Stimulated activated CD8-positive, alpha-beta memory T cell treated with anti-CD3 and anti-CD28 coated beads, Interleukin-15, amount 100 ng/mL, for 24 hours (primary cell): Measurements from ENCODE around the gene DAGLA.

Experiments used
- DNase-seq: peaks from one replicate; pipeline ENCODE4 v3.0.0-alpha.2; 2020; ENCODE audit warnings: low read depth

The DAGLA gene

DNA sequence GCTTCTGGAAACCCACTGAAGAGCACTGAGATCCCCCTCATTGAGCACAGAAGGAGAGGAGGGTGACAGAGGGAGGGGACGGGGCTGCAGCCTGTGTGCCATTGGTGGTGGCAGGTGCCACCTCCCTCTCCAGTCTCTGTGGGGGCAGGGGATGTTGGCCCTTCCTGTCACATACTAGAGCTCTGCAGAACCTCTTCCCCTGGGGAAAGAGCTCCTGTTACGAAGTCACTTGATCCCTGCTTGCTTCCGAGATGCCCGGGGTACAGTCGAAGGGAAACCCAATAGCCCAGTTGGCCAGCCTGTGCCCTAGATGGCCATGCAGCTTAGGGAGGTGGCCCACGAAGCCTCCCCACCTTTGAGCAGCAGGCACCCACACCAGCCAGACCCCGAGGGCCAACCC, 29.4 kb downstream of the DAGLA start:
- DNase-seq = no peak

DNA sequence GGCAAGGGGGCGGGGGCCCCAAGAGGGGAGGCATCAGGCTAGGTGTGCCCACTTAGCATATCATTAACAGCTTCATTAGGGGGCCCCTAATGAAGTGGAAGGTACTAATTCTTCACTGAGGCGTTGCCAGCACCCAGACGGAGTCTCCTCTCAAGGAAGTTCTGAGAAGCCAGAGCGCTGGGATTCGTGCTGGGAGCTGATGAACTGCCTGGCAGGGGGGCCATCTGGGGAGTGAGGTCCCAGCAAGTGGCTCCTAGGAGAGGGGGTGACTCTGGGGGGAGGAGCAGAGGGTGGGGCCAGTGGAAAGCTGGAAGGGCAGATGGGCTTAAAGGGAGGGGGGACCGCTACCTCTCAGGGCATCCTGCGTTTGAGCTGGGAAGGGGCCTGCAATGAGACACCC, 29.8 kb downstream of the DAGLA start:
- no peak for DNase-seq

DNA sequence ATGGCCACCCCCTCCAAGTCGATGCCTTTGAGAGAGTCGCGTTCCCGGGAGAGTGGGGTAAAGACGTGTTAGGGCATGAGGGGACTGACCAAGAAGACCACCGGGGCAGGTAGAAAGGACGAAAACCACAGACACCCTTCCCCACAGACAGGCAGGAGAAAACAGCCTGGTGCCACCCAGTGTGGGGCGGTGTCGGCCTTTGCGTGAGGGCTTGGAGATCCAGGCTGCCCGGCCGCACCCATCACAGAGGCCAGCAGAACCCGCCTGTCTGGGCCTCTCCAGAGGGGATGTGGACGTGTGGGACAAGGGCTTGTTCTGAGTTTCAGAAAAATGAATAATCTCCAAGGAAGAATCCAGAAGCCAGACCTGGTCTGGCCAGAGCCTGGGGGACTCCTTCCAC, 30.8 kb downstream of the DAGLA start:
- DNase-seq = no peak

DNA sequence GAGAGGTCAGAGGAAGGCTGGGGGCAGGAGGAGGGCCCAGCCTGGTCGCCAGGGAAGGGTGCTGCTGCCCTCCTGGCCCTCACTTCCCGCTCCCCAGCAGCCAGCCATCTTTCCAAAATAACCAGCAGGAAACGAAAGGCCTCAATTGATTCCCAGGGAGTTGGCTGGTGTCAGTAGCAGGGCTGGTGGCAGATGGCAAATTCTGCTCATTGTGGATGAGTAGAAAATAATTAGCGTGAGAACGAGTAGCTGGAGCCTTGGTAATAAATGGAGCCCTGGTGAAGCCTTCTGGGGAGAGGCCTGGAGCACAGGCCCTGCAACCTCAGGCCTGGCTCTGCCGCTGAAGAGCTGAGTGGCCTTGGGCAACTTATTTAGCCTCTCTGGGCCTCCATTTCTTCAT, 31.3 kb downstream of the DAGLA start:
- DNase-seq = no peak

DNA sequence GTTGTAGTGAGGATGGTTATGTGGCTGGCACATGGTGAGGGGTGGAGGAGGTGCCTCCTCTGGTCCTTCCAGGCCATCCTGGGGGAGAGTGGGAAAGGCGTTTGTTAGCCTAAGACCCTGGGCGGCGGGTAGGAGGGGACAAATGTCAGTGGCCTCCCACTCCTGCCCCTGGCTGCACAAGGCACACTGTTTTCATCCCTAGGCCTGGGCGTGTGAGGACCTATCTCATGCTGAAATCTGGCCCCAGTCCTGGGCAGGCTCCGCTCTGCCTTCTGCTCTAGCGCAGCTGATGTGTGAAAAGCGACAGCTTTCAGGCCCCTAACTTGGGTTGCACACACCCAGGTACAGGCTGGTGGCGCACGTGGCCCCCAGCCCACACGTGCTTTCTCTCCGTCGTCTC, 32.1 kb downstream of the DAGLA start:
- DNase-seq = no peak

DNA sequence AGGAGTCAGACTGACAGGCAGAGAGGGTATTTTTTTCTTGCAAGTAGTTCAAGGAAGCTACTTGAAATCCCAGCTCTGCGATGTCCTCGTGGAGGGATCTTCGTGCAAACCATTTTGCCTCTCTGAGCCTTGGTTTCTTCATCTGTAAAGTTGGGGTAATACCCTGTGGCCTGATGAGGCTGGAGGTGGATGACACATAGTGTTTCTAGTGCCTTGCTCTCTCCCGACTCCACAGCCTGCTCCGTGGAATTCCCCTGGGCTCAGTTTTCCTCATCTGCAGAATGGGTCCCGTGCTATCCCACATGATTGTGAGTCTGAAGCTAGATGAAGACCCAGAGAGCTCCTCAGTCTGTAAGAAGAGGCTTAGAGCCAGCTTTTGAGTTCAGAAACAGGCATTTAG, 32.7 kb downstream of the DAGLA start:
- DNase-seq = no peak

DNA sequence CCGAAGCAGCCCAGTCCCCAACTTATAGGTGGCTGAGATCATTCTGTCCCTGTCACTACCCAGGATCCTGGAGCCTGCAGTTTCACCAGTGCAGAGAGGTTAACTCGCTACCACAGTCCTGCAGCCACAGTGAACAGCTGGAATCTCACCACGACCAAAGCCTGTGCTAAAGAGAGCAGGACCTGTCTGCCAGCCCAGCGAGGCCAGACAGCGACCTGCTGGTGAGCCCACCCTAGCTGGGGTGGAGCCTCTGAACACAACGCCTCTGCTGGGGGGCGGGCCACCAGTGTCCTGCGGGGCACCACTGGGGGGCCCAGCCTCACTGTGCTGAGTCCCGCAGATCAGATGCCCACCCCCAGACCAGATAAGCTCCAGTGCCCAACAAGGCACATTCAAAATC, 33.3 kb downstream of the DAGLA start:
- no peak for DNase-seq

DNA sequence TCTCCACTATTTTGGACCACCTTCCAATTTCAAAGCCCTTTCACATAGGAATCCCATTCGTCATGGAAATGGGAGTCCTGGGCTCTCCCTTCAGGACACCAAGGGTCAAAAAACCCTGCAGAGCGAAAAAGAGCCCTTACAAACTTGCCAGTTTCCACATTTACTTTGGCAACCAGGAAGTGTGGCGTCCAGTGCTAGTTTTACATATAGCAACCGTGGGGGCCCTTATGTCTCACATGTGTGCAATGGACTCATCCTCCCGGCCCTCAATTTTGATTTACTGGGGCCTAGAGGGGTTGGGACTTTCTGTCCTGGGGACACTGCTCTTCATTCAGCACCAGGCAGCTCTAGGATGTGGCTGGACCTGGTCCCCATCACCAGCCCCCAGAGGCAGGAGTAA, 33.7 kb downstream of the DAGLA start:
- no peak for DNase-seq

DNA sequence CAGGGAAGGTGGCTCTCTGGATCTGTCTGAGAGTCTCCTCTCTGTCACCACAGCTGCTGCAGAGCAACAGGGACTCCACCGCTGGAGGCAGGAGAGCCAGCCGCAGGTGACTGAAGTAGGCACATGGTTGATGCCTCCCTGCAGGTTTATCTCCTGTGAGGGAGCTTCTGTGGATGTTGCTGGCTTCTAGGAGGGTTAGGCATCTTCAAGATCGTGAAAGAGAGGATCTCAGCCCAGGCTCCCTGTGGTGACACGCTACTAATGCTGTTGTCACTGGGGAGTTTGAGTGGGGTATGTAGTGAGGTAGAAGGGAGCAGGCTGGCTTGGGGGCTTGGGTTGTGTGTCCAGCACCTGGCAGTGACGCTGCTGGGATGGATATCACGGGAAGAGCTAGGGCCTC, 34.1 kb downstream of the DAGLA start:
- no peak for DNase-seq

DNA sequence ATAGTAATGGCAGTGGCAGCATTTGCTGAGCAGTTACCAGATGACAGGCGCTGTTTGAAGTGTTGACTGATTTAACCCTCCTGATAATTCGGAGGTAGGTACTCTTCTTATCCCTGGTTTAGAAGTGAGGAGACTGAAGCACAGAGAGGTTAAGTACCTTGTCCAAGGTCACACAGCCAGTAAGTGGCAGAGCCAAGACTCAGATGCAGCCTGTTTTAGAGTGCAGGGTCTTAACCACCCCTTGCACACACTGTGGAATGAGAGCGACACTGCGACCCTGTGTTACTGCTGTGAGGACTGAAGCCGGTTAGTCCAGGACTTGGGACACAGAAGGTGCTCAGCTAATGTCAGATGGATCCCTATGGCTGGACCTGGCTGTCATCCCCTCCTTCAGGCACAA, 34.7 kb downstream of the DAGLA start:
- DNase-seq = no peak

DNA sequence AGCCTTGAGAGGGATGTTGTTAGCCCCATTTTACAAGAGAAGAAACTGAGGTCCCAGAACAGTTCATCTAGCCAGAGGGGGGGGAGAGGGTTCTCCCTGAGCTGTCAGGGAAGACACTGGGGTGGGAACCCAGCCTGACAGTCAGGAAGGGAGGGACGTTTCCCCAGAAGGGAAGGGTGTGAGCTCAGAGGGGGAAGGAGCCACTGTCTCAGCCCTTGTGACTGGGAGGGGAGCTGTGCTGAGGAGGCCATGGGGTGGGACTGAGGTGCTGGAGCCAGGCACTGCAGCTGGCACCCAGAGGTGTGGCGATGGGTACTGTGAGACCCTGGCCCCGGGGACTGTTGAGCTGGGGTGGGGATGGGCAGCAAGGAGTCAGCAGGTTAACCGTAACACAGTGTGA, 35.7 kb downstream of the DAGLA start:
- DNase-seq = no peak

DNA sequence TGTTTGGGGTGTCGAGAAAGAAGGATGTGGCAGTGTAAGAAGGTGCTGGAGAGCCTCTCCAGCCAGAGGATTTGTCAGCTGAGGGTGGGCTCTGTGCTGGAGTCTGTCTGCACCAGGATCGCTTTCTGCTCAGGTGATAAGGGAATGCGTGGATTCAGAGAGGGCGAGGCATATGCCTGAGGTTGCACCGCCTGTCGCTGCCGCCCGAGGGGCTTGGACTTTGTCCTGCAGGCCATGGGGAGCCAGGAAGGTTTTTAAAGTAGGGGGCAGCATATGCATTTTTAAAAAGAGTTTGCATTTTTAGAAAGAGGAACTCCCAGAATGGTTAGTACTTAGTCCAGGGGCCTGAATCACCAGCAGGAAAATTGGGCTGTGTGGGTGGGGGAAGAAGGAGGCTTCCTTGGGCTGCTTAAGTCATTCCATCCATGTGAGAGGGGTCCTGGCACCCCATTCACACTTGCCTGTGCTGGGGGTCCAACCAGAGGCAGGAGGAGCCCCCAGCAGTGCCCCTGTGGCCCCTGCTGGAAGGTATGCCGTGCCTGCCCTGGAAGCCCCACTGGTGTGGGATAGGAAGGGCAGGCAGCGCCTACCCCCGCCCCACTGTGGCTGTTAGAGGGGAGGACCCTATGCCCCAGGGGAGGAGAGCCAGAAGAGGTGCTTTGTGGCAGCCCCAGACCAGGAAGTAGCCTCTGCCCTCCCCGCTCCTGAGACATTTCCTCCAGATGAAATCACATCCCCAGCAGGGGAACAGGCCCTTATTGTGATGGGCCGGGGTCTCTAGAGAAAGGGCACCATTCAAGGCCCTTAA, 36.5 kb downstream of the DAGLA start:
- no peak for DNase-seq

DNA sequence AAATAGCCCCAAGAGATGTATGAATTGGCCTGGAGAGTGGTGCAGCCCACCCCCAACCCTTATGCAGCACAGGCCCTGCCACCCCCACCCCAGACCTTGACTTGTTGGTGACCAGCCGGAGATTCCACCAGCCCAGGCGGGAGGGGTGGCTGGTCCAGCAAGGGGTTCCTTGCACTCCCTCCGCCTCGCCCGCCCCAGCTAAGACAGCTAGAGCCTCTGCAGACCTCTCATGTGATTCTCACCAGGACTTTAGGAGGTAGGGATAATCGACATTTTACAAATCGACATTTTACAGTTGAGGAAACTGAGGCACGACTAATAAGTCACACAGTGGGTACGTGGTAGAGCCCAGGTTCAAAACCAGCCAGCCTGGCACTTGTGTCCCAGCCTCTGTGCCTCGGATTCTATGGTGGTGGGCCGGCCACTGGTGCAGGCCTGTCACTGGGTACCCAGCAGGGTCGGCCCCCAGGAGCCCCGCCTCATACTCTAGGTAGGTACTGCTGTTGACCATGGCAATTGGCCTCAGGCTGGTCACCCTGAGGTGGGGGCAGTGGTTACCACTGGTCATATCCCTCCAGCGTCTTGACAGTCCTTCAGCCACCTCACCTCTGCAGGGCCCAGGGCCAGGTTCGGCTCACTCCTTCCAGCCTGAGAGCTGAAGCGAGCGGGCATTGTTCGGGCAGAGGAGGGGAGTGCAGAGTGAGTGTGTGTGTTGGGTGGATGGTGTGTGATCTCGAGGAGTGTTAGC, 37.3 kb downstream of the DAGLA start:
- DNase-seq = no peak

DNA sequence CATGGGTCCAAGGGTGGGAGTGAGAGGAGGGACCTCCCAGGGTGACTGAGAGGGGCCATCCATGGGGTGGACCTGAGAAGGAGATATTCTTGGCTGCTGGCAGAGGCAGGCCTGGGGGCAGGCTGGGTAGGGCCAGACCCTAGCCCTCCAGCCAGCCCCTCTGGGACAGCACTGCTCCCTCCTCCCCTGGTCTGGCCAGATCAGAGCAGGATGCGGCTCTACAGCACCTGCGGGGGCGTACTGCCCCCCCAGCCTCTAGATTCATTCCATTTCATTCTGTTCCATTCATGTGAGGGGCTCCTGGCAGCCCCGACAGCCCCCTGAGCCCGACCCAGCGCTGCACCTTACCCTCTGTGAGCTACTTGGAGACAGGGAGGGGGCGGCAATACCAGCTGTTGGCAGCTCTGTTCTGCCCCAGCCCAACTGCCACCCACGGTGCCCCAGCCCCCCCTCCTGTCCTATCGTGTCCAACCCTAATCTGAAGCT, 37.9 kb downstream of the DAGLA start:
- no peak for DNase-seq

DNA sequence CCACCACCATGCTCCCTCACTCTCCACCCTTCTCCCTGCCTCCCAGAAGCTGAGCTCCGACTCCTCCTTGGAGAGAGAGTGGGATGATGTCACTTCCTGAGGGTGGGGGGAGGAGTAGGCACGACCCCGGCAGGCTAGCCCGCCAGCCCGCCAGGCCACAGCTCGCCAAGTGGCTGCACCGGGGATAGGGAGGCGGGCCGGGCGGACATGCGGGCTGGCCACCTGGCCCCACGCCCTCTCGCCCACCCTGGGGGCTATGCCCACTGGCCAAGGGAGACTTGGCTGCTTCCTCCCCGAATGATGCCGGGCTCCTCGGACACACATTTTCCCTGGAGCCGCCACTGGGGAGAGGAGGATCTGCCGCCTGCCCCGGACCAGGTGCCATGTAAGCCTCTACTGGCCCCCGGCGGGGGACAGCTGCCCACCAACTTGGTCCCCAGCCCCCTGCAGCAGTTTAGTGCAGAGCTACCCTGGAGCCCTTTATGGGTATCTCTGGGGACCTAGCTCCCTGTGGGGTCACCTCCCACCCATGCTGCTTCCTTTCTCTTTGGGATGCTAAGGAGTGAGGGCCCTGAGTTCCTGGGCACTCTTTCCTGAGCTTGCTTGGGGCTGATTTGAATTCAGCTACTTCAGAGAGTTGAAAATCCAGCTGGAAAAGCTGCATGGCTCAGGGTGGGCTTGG, 38.6 kb downstream of the DAGLA start:
- DNase-seq = no peak

DNA sequence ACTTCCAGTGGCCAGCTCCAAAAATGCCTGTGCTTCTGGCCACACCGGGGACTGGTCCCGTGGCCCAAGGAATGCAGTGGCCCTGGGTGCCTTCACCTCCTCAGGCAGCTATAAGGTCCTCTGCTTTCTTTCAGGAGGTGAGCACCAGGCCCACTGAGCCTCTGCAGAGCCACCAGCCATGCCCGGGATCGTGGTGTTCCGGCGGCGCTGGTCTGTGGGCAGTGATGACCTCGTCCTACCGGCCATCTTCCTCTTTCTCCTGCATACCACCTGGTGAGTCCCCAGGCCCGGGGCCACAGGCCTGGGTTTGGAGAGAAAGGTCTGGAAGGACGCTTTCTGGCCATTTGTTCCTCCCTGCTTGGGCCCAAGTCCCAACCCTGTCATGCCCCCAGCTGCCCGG, 39.8 kb downstream of the DAGLA start:
- DNase-seq = no peak

DNA sequence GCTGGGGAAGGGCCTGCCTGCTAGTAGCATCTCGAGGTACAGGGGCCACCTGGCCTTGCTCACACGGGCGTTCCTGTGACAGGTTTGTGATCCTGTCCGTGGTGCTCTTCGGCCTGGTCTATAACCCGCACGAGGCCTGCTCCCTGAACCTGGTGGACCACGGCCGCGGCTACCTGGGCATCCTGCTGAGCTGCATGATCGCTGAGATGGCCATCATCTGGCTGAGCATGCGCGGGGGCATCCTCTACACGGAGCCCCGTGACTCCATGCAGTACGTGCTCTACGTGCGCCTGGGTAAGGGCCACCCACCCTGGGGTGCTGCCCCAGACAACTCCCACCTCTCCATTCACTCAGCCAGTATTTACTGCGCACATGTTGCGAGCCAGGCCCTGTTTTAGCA, 40.4 kb downstream of the DAGLA start:
- DNase-seq = no peak

DNA sequence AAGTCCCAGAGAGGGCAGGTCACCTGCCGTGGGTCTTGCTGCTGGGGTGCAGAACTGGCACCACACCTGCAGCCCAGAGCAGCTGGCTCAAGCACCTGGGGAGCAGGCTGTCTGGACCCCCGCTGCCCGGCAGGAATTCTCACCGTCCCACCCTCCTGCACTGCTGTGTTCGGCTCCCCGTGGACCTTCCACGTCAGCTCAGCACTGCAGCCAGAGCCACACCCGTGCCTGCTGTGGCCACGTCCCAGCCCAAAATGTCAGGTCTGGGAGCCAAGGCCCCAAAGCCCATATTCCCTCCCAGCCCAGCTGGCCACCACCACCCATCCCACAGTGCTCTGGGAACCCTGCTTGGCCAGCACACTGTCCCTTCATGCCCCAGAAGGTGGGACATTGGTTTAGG, 44.2 kb downstream of the DAGLA start:
- DNase-seq = no peak

DNA sequence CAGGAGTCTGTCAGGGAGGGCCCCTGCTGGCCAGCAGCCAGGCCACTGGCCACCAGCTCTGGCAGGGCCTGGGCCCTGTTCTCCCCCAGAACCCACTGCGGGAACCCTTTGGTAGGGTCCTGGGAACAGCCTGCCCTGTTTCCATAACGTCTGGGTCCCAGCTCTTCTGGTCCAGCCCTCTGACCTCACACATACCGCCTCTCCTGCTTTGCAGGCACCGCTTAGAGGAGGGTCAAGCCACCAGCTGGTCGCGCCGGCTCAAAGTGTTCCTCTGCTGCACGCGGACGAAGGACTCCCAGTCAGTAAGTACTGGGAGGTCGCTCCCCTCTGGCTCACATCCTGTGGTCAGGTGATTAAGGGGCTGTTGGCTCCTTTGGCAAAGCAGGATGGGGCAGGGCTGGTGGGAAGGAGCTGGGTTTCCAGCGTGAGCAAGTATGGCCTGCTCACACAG, 45.6 kb downstream of the DAGLA start:
- DNase-seq = no peak

DNA sequence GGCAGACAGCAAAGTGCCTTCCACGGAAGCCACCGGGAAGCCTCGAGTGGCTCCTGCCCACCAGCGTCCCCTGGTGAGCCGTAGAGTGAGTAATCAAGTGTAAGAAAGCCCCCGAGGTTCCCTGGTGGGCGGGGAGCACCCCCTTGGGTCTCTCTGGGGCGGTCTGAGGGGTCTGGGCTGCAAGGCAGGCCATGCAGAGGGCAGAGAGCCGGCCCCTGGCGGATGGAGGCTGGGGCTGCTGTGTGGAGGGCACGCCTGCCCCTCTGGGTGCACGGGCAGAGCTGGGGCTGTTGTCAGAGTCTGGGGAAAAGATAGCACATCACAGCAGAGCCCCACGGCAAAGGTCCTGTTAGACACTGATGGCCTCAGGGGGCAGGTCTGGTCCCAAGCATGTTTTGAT, 46.6 kb downstream of the DAGLA start:
- no peak for DNase-seq

DNA sequence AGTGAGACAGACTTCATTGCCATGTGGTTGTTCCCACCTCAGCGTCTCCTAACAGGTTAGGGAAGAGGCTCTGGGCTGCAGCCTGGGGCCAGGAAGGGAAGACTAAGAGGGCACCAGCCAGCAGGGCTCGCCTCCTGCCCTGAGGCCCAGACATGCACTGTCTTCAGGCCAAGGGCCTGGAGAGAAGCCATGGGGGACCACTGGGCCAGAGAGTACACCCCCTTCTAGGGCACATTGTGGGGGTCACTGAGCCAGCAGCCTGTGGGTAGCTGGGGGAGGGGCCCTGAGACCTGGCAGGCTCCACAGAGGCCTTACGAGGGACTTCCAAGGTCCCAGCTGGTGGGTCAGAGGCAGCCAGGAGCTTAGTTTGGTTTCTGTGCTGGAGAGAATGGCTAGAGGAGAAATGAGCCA, 47.2 kb downstream of the DAGLA start:
- DNase-seq = no peak

DNA sequence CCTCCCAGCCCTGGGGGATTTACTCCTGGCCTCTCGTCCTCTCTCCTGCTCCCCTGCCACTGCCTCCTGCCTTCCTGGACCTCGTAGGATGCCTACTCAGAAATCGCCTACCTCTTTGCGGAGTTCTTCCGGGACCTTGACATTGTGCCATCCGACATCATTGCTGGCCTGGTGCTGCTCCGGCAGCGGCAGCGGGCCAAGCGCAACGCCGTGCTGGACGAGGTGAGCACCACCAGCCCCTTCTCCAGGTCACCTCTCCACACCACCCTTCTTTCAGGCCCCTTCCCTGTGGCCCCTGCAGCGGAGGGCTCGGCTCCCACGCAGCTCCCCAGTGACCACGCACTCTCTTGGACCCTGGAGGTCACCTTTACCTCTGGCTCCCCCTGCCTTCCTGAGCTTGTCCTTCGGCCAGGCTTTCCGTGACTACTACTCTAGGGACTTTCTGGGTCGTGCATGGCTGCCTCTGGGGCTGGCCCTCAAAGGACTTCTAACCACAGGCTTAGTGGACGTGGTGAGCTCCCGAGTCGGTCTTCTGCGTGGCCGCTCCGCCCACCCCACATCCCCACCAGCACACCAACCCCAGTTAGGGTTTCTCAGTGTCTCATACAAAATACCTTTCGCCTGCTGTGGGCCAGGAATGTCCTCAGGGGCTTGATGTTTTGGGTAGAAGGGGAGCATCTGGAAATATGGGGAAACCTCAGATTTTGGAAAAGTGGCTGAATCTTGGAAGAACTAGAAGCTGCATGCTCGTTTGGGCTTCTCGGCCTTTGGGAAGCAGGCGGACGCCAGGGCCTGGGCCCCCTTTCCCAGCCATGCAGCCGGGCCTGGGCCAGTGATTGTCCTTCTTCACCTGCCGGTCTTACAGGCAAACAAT, 48.1 kb downstream of the DAGLA start:
- DNase-seq = no peak
